Measurements from ENCODE around the gene CFAP251. TPM values are rescaled to one million over a fixed set of nuclear protein-coding genes. Genes with fewer than 3 reads are reported as not detected.

CFAP251 gene
- polyA plus RNA-seq, 1 donor from 2014 or later = 4.0 TPM

DNA sequence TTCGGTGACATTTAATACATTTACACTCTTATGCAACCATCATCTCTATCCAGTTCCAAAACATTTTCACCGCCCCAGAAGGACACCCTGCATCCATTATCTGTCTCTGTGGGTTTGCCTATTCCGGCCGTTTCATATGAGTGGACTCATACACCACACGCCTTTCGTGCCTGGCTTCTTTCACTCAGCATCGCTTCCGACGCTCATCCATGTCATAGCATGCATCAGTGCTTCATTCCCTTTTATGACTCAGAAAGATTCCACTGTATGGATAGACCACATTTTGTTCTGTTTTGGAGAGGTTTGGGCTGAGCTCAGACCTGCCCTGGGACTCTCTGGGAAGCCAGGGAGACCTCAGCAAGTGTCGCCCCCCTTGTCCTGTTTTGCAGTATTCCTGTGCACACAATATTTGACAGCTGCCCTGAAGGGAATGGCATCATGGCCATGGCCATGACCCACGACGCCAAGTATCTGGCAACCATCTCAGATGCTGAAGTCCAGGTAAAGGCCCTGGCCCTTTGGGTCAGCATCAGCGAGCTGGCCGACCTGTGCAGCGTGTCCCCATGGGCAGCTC is 23.8 kb downstream of the CFAP251 start:
- Histone ChIP-seq H4K20me1 (ENCODE audit: insufficient read depth) (no peaks in the 10 kb centered on the region), H2AFZ (ENCODE audit: low read depth, low read length) (no peak overlapping the region), H3K4me3 (ENCODE audit: low read length) (no peak overlapping the region), H3K36me3 (ENCODE audit: insufficient read depth, low read length) (no peaks in the 10 kb centered on the region), H3K9me3 (ENCODE audit: low read length) (no peaks in the 10 kb centered on the region), H3K4me2 (ENCODE audit: low read length) (no peak overlapping the region), H3K9ac (ENCODE audit: low read length) (no peak overlapping the region), H3K9me2 (ENCODE audit: insufficient read depth, low read length) (no peaks in the 10 kb centered on the region), H3K27ac (ENCODE audit: low read length) (no peak overlapping the region), H3K27me3 (ENCODE audit: insufficient read depth, low read depth, low read length) (no peaks in the 10 kb centered on the region), H3K79me2 (replicated peaks; ENCODE audit: insufficient read depth, low read length) (no peaks in the 10 kb centered on the region), H3F3A (ENCODE audit: insufficient read depth, low read length, poor library complexity, severe bottlenecking) (no peaks in the 10 kb centered on the region)
- TF ChIP-seq, protein P1, sequence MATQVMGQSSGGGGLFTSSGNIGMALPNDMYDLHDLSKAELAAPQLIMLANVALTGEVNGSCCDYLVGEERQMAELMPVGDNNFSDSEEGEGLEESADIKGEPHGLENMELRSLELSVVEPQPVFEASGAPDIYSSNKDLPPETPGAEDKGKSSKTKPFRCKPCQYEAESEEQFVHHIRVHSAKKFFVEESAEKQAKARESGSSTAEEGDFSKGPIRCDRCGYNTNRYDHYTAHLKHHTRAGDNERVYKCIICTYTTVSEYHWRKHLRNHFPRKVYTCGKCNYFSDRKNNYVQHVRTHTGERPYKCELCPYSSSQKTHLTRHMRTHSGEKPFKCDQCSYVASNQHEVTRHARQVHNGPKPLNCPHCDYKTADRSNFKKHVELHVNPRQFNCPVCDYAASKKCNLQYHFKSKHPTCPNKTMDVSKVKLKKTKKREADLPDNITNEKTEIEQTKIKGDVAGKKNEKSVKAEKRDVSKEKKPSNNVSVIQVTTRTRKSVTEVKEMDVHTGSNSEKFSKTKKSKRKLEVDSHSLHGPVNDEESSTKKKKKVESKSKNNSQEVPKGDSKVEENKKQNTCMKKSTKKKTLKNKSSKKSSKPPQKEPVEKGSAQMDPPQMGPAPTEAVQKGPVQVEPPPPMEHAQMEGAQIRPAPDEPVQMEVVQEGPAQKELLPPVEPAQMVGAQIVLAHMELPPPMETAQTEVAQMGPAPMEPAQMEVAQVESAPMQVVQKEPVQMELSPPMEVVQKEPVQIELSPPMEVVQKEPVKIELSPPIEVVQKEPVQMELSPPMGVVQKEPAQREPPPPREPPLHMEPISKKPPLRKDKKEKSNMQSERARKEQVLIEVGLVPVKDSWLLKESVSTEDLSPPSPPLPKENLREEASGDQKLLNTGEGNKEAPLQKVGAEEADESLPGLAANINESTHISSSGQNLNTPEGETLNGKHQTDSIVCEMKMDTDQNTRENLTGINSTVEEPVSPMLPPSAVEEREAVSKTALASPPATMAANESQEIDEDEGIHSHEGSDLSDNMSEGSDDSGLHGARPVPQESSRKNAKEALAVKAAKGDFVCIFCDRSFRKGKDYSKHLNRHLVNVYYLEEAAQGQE (IDR thresholded peaks at IDR 0.05; ENCODE audit: borderline replicate concordance) = no peak
- TF ChIP-seq EP300 (conservative IDR thresholded peaks at IDR 0.05; ENCODE audit: poor library complexity, severe bottlenecking) (no peak), POLR2AphosphoS5 (IDR thresholded peaks at IDR 0.05) (no peak), SMC3 (conservative IDR thresholded peaks at IDR 0.05; ENCODE audit: poor library complexity) (no peak), MXI1 (conservative IDR thresholded peaks at IDR 0.05; ENCODE audit: poor library complexity, severe bottlenecking) (no peak), EZH2 (IDR thresholded peaks at IDR 0.05; ENCODE audit: borderline replicate concordance, insufficient read depth, low read length, poor library complexity, severe bottlenecking) (no peak), RAD21 (conservative IDR thresholded peaks at IDR 0.05) (no peak), TAF1 (IDR thresholded peaks at IDR 0.05; ENCODE audit: low read depth) (no peak)
- TF ChIP-seq, protein P2, sequence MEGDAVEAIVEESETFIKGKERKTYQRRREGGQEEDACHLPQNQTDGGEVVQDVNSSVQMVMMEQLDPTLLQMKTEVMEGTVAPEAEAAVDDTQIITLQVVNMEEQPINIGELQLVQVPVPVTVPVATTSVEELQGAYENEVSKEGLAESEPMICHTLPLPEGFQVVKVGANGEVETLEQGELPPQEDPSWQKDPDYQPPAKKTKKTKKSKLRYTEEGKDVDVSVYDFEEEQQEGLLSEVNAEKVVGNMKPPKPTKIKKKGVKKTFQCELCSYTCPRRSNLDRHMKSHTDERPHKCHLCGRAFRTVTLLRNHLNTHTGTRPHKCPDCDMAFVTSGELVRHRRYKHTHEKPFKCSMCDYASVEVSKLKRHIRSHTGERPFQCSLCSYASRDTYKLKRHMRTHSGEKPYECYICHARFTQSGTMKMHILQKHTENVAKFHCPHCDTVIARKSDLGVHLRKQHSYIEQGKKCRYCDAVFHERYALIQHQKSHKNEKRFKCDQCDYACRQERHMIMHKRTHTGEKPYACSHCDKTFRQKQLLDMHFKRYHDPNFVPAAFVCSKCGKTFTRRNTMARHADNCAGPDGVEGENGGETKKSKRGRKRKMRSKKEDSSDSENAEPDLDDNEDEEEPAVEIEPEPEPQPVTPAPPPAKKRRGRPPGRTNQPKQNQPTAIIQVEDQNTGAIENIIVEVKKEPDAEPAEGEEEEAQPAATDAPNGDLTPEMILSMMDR (IDR thresholded peaks at IDR 0.05; ENCODE audit: poor library complexity, severe bottlenecking) = no peak

DNA sequence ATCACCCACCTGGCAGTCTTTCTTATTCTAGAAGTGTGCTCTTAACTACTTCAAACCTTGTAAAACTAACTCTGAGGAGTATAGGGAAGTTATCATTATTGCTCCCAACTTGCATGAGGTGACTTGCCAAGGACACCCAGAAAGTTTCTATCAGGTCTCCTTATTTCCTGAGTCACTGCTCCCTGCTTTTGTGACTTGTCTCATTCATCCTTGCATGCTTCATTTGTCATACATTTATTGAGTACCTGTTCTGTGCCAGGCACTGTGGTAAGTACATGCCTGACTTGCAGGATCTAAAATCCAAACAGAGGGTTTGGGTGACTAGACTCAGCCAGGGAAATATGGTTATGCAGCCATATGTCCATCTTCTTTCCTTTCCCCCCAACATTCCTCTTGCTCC is 25.5 kb downstream of the CFAP251 start:
- TF ChIP-seq TAF1 (IDR thresholded peaks at IDR 0.05; ENCODE audit: low read depth) (no peak), RAD21 (conservative IDR thresholded peaks at IDR 0.05) (no peak), MXI1 (conservative IDR thresholded peaks at IDR 0.05; ENCODE audit: poor library complexity, severe bottlenecking) (no peak), POLR2AphosphoS5 (IDR thresholded peaks at IDR 0.05) (no peak), EP300 (conservative IDR thresholded peaks at IDR 0.05; ENCODE audit: poor library complexity, severe bottlenecking) (no peak), SMC3 (conservative IDR thresholded peaks at IDR 0.05; ENCODE audit: poor library complexity) (no peak), EZH2 (IDR thresholded peaks at IDR 0.05; ENCODE audit: borderline replicate concordance, insufficient read depth, low read length, poor library complexity, severe bottlenecking) (no peak)
- TF ChIP-seq, protein P2 (IDR thresholded peaks at IDR 0.05; ENCODE audit: poor library complexity, severe bottlenecking) = no peak
- TF ChIP-seq, protein P1 (IDR thresholded peaks at IDR 0.05; ENCODE audit: borderline replicate concordance) = no peak
- Histone ChIP-seq H3K4me2 (ENCODE audit: low read length) (no peak overlapping the region), H3F3A (ENCODE audit: insufficient read depth, low read length, poor library complexity, severe bottlenecking) (no peaks in the 10 kb centered on the region), H2AFZ (ENCODE audit: low read depth, low read length) (no peak overlapping the region), H3K79me2 (replicated peaks; ENCODE audit: insufficient read depth, low read length) (no peaks in the 10 kb centered on the region), H3K36me3 (ENCODE audit: insufficient read depth, low read length) (no peaks in the 10 kb centered on the region), H3K27me3 (ENCODE audit: insufficient read depth, low read depth, low read length) (no peaks in the 10 kb centered on the region), H3K27ac (ENCODE audit: low read length) (no peak overlapping the region), H3K9me2 (ENCODE audit: insufficient read depth, low read length) (no peaks in the 10 kb centered on the region), H3K4me3 (ENCODE audit: low read length) (no peak overlapping the region), H3K9ac (ENCODE audit: low read length) (no peak overlapping the region), H4K20me1 (ENCODE audit: insufficient read depth) (no peaks in the 10 kb centered on the region), H3K9me3 (ENCODE audit: low read length) (no peaks in the 10 kb centered on the region)
